Measurements from ENCODE around the gene MFSD8. TPM values are rescaled to one million over a fixed set of nuclear protein-coding genes. Genes with fewer than 3 reads are reported as not detected.

Gene MFSD8
- total and polyA plus RNA-seq, 3 donors from 2014 or later, result 13.6 to 27.2 (median 24.3) TPM

GRCh38 chr4:127896069-127896468 lies 68.9 kb downstream of the MFSD8 start:
- Histone ChIP-seq H3K27ac (no peak overlapping the region), H3K27me3 (no peaks in the 10 kb centered on the region), H3K4me3 (no peak overlapping the region), H3K4me1 (no peaks in the 10 kb centered on the region), H3K36me3 (ENCODE audit: low read depth, missing control alignments) (no peaks in the 10 kb centered on the region), H3K9me3 (no peaks in the 10 kb centered on the region)
- WGBS, 2 donors, result 88 to 94% methylated on average over 1 of the region's 1 CpG
- TF ChIP-seq CTCF (IDR thresholded peaks at IDR 0.05) (no peak), POLR2A (IDR thresholded peaks at IDR 0.05) (no peak)
- no peak for DNase-seq
- intact Hi-C loops (cut with DNase I; ENCODE audit: low total_unique reads), result no loop called here

GRCh38 chr4:127889903-127890302 lies 75.1 kb downstream of the MFSD8 start:
- Histone ChIP-seq H3K27me3 (no peaks in the 10 kb centered on the region), H3K4me3 (no peak overlapping the region), H3K27ac (no peak overlapping the region), H3K36me3 (ENCODE audit: low read depth, missing control alignments) (no peaks in the 10 kb centered on the region), H3K9me3 (no peaks in the 10 kb centered on the region), H3K4me1 (no peaks in the 10 kb centered on the region)
- intact Hi-C loops (cut with DNase I; ENCODE audit: low total_unique reads), result no loop called here
- TF ChIP-seq CTCF (IDR thresholded peaks at IDR 0.05), result no peak
- no peak for TF ChIP-seq POLR2A (IDR thresholded peaks at IDR 0.05)
- no peak for DNase-seq
- 59 to 80% methylated on average over 3 of the region's 3 CpGs for WGBS, 2 donors

- TF ChIP-seq POLR2A (IDR thresholded peaks at IDR 0.05), result no peak
- no peak for TF ChIP-seq CTCF (IDR thresholded peaks at IDR 0.05)
- Histone ChIP-seq H3K27me3 (no peaks in the 10 kb centered on the region), H3K4me3 (no peak overlapping the region), H3K27ac (no peak overlapping the region), H3K36me3 (ENCODE audit: low read depth, missing control alignments) (no peaks in the 10 kb centered on the region), H3K9me3 (no peaks in the 10 kb centered on the region), H3K4me1 (no peaks in the 10 kb centered on the region)
- DNase-seq, result no peak
- intact Hi-C loops (cut with DNase I; ENCODE audit: low total_unique reads), result no loop called here
- WGBS, 2 donors, result 94 to 95% methylated on average over 1 of the region's 1 CpG
These were observed 76.4 kb downstream of the MFSD8 start for GRCh38 chr4:127888559-127888958.

- no peak for DNase-seq
- Histone ChIP-seq H3K4me1 (peaks cover 6% of the 10 kb centered on the region), H3K27me3 (no peaks in the 10 kb centered on the region), H3K27ac (peak overlapping the region; percentile 36 to 75), H3K4me3 (peak overlapping the region; percentile 64 to 80), H3K9me3 (no peaks in the 10 kb centered on the region), H3K36me3 (ENCODE audit: low read depth, missing control alignments) (no peaks in the 10 kb centered on the region)
- WGBS, 2 donors, result 0 to 4% methylated on average over 6 to 7 of the region's 7 CpGs
- intact Hi-C loops (cut with DNase I; ENCODE audit: low total_unique reads), result no loop called here
- TF ChIP-seq POLR2A (IDR thresholded peaks at IDR 0.05) (no peak), CTCF (IDR thresholded peaks at IDR 0.05) (no peak)
These were observed 83.5 kb downstream of the MFSD8 start for GRCh38 chr4:127881563-127881864.

DNA sequence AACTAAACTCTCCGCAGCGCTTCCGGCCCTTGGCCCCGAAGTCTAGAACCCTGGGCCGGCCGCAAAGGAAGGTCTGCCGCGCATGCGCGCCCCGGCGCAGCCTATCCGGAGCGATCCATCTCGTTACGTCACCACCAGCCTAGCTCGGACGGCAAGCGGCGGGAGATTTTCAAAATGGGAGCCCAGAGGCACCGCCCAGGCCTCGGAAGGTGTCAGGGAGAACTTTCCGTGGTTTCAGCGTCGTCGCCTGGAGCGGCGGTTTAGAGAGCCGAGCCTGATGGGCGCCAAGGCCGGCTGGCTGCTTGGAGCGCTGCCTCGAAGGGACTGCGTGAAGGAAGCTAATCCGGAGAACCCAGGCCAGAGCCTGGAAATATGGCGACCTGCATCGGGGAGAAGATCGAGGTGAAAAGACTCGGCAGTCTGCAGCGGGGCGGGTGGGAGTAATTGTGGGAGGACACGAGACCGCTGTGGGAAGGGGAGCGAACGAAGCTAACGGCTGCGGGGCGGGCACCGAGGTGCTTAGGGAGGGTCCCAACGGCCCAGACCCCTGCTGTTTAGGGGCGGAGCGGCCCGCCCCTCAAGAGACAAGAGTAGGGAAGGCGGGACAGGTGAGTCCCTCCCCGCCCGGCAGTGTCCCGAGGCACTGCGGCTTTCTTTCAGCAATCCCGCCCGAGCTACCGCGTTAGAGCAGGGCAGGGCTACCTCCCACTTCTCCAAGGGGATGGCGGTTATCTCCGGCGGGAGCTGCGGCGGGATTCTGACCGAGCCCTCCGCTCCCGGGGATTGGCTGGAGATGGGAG lies 84.0 kb downstream of the MFSD8 start, which contains the start of gene PLK4:
Gene PLK4, plus strand, starts transcription at position 131 of the 800 bp plus-strand sequence. Its CDS starts 242 bp downstream, at position 373.
- H3K27ac ChIP-seq, result peak within 1 kb of the TSS; percentile 36 to 75
- TF ChIP-seq POLR2A (IDR thresholded peaks at IDR 0.05) (no peak), CTCF (IDR thresholded peaks at IDR 0.05) (no peak)
- peaks cover 6% of the 10 kb centered on the region for H3K4me1 ChIP-seq
- DNase-seq, result peak; percentile 97
- WGBS, 2 donors, result 1% methylated on average over 70 of the region's 70 CpGs; no CpG with 5 or more reads in 1 of the 2 donors
- H3K36me3 ChIP-seq (ENCODE audit: low read depth, missing control alignments), result no peaks in the 10 kb centered on the region
- intact Hi-C loops (cut with DNase I; ENCODE audit: low total_unique reads), result no loop called here
- H3K27me3 ChIP-seq, result no peaks in the 10 kb centered on the region
- H3K9me3 ChIP-seq, result no peaks in the 10 kb centered on the region
- peak within 1 kb of the TSS; percentile 64 to 80 for H3K4me3 ChIP-seq

Measured in testis (tissue), 3 donors.